HepG2 (cell line): Measurements from ENCODE around the gene KCND3.

Source experiments
- ATF7-NPFF ChIP-seq: sonication (generic); formaldehyde crosslinking; IDR thresholded peaks from 2 replicates; pipeline ENCODE4 v1.8.1; 2023; ENCODE audit warnings: mild to moderate bottlenecking, low read depth, missing genetic modification reagents, moderate library complexity
- EZH2 ChIP-seq: conservative IDR thresholded peaks from 2 replicates; pipeline ENCODE4 v1.6.1; 2012; ENCODE audit warnings: mild to moderate bottlenecking, low read depth, low read length, moderate library complexity
- ZNF232 ChIP-seq: sonication (generic); formaldehyde crosslinking; IDR thresholded peaks from 2 replicates; pipeline ENCODE4 v1.4.0; 2020; ENCODE audit warnings: missing genetic modification reagents, borderline replicate concordance
- ZNF614 ChIP-seq: IDR thresholded peaks from 2 replicates; pipeline ENCODE4 v1.6.1; 2018; ENCODE audit warnings: missing biosample characterization, missing genetic modification reagents, inconsistent platforms, borderline replicate concordance
- TF ChIP-seq, protein P1 (sequence below), 2 experiments: sonication (generic) in 1 of 2; formaldehyde crosslinking in 1 of 2; IDR thresholded peaks; 2 replicates each; pipeline versions ENCODE4 v1.5.1 to v1.6.1; 2011 to 2020; ENCODE audit warnings: borderline replicate concordance in 1 of 2, low read depth in 1 of 2, low read length in 1 of 2, mild to moderate bottlenecking in 1 of 2, missing genetic modification reagents in 1 of 2, moderate library complexity in 1 of 2

GRCh38 chr1:111880881-111881837 lies 108.3 kb downstream of the KCND3 start:
- TF ChIP-seq ZNF614 (no peak), ZNF232 (no peak), ATF7-NPFF (CRISPR knock-in tag) (no peak), EZH2 (no peak)
- TF ChIP-seq, protein P1, sequence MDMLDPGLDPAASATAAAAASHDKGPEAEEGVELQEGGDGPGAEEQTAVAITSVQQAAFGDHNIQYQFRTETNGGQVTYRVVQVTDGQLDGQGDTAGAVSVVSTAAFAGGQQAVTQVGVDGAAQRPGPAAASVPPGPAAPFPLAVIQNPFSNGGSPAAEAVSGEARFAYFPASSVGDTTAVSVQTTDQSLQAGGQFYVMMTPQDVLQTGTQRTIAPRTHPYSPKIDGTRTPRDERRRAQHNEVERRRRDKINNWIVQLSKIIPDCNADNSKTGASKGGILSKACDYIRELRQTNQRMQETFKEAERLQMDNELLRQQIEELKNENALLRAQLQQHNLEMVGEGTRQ (IDR thresholded peaks at IDR 0.05; ENCODE audit: low read depth, low read length) = no peak
- TF ChIP-seq, protein P1 (CRISPR knock-in tag; IDR thresholded peaks at IDR 0.05; ENCODE audit: borderline replicate concordance) = no peak
